Upper lobe of left lung (tissue), 4 donors: ENCODE data around the gene PELI2.

Experiments
- CTCF ChIP-seq, 6 experiments: fragments of 450-650 bp in 4 of 6; fragments of 200-600 bp in 2 of 6; sonication (generic) in 2 of 6; IDR thresholded peaks; one replicate each; pipeline ENCODE4 v1.5.1; 2016 to 2019; ENCODE audit warnings: antibody characterized with exemption in 6 of 6
- EP300 ChIP-seq, 4 donors: sonication (generic); formaldehyde crosslinking; IDR thresholded peaks; one replicate each; pipeline ENCODE4 v1.5.1; 2017; ENCODE audit warnings: antibody characterized with exemption in 4 of 4, control low read depth in 2 of 4
- POLR2A ChIP-seq, 4 donors: fragments of 450-650 bp; IDR thresholded peaks; one replicate each; pipeline ENCODE4 v1.5.1; 2016 to 2017; ENCODE audit warnings: antibody characterized with exemption in 4 of 4, mild to moderate bottlenecking in 2 of 4
- POLR2AphosphoS5 ChIP-seq, 2 donors: sonication (generic); formaldehyde crosslinking; IDR thresholded peaks; one replicate each; pipeline ENCODE4 v1.5.1; 2017; ENCODE audit warnings: antibody characterized with exemption in 2 of 2

GRCh38 chr14:56211084-56211483 is 92.9 kb downstream of the PELI2 start:
- TF ChIP-seq CTCF (IDR thresholded peaks at IDR 0.05): no peak
- no peak for TF ChIP-seq POLR2A (IDR thresholded peaks at IDR 0.05)
- TF ChIP-seq EP300 (IDR thresholded peaks at IDR 0.05): no peak
- TF ChIP-seq POLR2AphosphoS5 (IDR thresholded peaks at IDR 0.05): no peak
